Esophagus muscularis mucosa (tissue), 4 donors: ENCODE data around the gene ICE2. TPM values are rescaled to one million over a fixed set of nuclear protein-coding genes. Genes with fewer than 3 reads are reported as not detected.

Experiments
- DNase-seq: peaks from one replicate; pipeline ENCODE4 v3.0.0-alpha.2; 2017; ENCODE audit errors: extremely low spot score
- H3K27ac ChIP-seq, 4 donors: fragments of 200-600 bp; sonication (generic); replicated peaks in 1 of 4; 1 replicate in 3 of 4; 2 replicates in 1 of 4; pipeline ENCODE4 v1.5.1; 2016 to 2019; ENCODE audit warnings: mild to moderate bottlenecking in 1 of 4
- H3K27me3 ChIP-seq, 4 donors: fragments of 200-600 bp; sonication (generic); one replicate each; pipeline versions ENCODE4 v1.5.1 to v1.6.0; 2016 to 2019
- H3K36me3 ChIP-seq, 4 donors: fragments of 200-600 bp; sonication (generic); one replicate each; pipeline ENCODE4 v1.5.1; 2016 to 2019
- H3K4me1 ChIP-seq, 4 donors: fragments of 200-600 bp; sonication (generic); one replicate each; pipeline ENCODE4 v1.5.1; 2016 to 2019
- H3K4me3 ChIP-seq, 4 donors: fragments of 200-600 bp; sonication (generic); 1 replicate in 2 of 4; 2 replicates in 2 of 4; pipeline ENCODE4 v1.5.1; 2016 to 2019; ENCODE audit warnings: mild to moderate bottlenecking in 4 of 4, moderate library complexity in 1 of 4
- H3K9me3 ChIP-seq, 4 donors: fragments of 200-600 bp; sonication (generic); 1 replicate in 3 of 4; 2 replicates in 1 of 4; pipeline ENCODE4 v1.5.1; 2016 to 2019
- EP300 ChIP-seq: sonication (generic); formaldehyde crosslinking; IDR thresholded peaks from one replicate; pipeline ENCODE4 v1.6.1; 2017; ENCODE audit warnings: antibody characterized with exemption
- POLR2A ChIP-seq: fragments of 450-650 bp; IDR thresholded peaks from one replicate; pipeline ENCODE4 v1.6.1; 2017; ENCODE audit warnings: antibody characterized with exemption, moderate library complexity, mild to moderate bottlenecking, low read depth
- POLR2AphosphoS5 ChIP-seq, 2 donors: sonication (generic); formaldehyde crosslinking; IDR thresholded peaks; one replicate each; pipeline ENCODE4 v1.6.1; 2017; ENCODE audit warnings: antibody characterized with exemption in 2 of 2
- WGBS: methylation state at CpG from one replicate; pipeline ENCODE4 v1.1.5; 2018; 5-methylcytosine and 5-hydroxymethylcytosine counted together
- intact Hi-C: fragments of 100-400 bp; cut with DNase I; formaldehyde crosslinking; loops from one replicate; pipeline ENCODE4 v1.15.1; 2023
- total RNA-seq, 4 donors: library from RNA; depleted of rRNA; stranded (reverse); fragments of >200 nt; gene quantifications; one replicate each; pipeline versions ENCODE4 v1.1.0 to v1.2.1, GENCODE V29; 2016
- TF ChIP-seq, protein P1 (sequence below), 3 experiments: fragments of 200-600 bp in 2 of 3; fragments of 450-650 bp in 1 of 3; sonication (generic) in 2 of 3; IDR thresholded peaks; one replicate each; pipeline ENCODE4 v1.5.1; 2017 to 2019; ENCODE audit warnings: antibody characterized with exemption in 3 of 3, mild to moderate bottlenecking in 2 of 3, moderate library complexity in 1 of 3

Gene ICE2
- total RNA-seq, 4 donors from 2014 or later, result 17.4 to 30.4 (median 21.3) TPM

GRCh38 chr15:60426870-60427508 lies 52.0 kb downstream of the ICE2 start:
- Histone ChIP-seq H3K9me3 (no peaks in the 10 kb centered on the region), H3K36me3 (peaks cover 0 to 38% (median 19%) of the 10 kb centered on the region in 4 donors), H3K4me3 (peak overlapping the region in 1 of 4 donors; percentile 0), H3K27ac (peak overlapping the region; percentile 42 to 56 (median 50)), H3K4me1 (peaks cover 0 to 38% (median 28%) of the 10 kb centered on the region in 4 donors), H3K27me3 (no peaks in the 10 kb centered on the region)
- peak in 1 of 2 donors; percentile 24 for TF ChIP-seq POLR2AphosphoS5 (IDR thresholded peaks at IDR 0.05)
- no peak for TF ChIP-seq POLR2A
- TF ChIP-seq EP300, result no peak
- TF ChIP-seq, protein P1, sequence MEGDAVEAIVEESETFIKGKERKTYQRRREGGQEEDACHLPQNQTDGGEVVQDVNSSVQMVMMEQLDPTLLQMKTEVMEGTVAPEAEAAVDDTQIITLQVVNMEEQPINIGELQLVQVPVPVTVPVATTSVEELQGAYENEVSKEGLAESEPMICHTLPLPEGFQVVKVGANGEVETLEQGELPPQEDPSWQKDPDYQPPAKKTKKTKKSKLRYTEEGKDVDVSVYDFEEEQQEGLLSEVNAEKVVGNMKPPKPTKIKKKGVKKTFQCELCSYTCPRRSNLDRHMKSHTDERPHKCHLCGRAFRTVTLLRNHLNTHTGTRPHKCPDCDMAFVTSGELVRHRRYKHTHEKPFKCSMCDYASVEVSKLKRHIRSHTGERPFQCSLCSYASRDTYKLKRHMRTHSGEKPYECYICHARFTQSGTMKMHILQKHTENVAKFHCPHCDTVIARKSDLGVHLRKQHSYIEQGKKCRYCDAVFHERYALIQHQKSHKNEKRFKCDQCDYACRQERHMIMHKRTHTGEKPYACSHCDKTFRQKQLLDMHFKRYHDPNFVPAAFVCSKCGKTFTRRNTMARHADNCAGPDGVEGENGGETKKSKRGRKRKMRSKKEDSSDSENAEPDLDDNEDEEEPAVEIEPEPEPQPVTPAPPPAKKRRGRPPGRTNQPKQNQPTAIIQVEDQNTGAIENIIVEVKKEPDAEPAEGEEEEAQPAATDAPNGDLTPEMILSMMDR (IDR thresholded peaks at IDR 0.05), result no peak
- DNase-seq, result no peak
- 30% methylated on average over 2 of the region's 2 CpGs for WGBS
- intact Hi-C loops, result no loop called here

DNA sequence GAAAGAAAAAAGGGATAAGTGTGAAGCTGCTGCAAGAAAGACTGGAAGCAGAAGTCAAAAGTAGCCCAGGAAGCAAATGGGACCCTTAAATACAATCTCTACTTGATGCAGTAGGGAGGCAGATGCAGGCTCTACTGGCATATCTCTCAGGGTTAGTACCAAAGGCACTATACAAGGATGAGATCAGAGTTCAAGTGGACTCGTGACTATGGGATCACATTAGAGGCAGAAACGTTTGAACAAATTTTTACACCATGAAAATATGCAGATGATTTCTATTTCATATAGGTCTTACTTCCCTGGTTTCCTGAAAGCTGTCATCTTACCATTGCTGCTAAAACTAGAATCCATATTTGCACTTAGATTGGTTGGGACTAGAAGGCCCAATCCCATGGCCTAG lies 53.5 kb downstream of the ICE2 start:
- TF ChIP-seq EP300, result no peak
- TF ChIP-seq POLR2A, result no peak
- no peak for TF ChIP-seq POLR2AphosphoS5 (IDR thresholded peaks at IDR 0.05)
- TF ChIP-seq, protein P1 (IDR thresholded peaks at IDR 0.05), result no peak
- WGBS, result 88% methylated on average over 2 of the region's 2 CpGs
- H3K27ac ChIP-seq, result no peak overlapping the region
- peaks cover 0 to 39% (median 28%) of the 10 kb centered on the region in 4 donors for H3K4me1 ChIP-seq
- H3K27me3 ChIP-seq, result no peaks in the 10 kb centered on the region
- peaks cover 0 to 29% (median 12%) of the 10 kb centered on the region in 4 donors for H3K36me3 ChIP-seq
- intact Hi-C loops, result no loop called here
- no peaks in the 10 kb centered on the region for H3K9me3 ChIP-seq
- DNase-seq, result no peak
- no peak overlapping the region for H3K4me3 ChIP-seq

DNA sequence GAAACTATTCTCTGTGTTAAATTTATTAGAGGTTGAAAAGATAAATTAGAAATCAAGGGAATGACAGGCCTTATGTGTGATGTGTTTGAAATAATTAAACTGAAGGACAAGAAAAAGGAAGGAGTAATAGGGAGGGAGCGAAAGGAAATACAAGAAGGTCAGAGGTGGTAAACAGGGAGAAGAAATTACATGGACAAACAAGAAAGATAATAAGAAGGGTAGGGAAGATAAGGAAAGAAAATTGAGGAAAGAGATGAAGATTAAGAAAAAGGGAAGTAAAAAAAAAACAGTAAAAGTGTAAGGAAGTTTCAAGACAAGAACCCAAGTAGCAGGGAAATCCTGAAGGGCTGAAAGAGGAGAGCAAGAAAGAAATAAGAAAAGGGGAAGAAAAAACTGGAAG lies 54.9 kb downstream of the ICE2 start:
- TF ChIP-seq POLR2AphosphoS5 (IDR thresholded peaks at IDR 0.05), result no peak
- TF ChIP-seq, protein P1 (IDR thresholded peaks at IDR 0.05), result no peak
- TF ChIP-seq POLR2A, result no peak
- no peak for TF ChIP-seq EP300

DNA sequence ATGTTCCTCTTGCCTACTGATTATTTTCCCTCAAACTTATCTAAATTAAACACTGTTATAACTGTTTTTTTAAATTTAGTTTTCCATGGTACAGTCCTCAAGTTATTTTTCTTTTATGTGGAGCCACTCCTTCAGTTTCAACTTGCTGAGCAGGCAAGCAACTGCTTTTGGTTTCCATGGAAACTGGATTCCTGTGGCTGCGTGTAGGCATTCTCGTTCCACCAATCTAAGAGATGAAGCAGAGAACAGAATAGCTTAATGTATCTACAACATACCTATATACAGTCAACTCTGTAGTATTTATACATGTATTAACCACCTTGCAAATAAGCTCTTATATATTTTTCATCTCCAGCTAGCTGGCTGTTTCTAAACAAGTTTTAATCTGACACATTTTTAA lies 55.4 kb downstream of the ICE2 start:
- intact Hi-C loops, result no loop called here
- no peak for DNase-seq
- TF ChIP-seq POLR2AphosphoS5 (IDR thresholded peaks at IDR 0.05) (no peak), EP300 (no peak), POLR2A (no peak)
- TF ChIP-seq, protein P1 (IDR thresholded peaks at IDR 0.05), result no peak
- H3K27me3 ChIP-seq, result no peaks in the 10 kb centered on the region
- no peak overlapping the region for H3K4me3 ChIP-seq
- no peaks in the 10 kb centered on the region for H3K9me3 ChIP-seq
- 47% methylated on average over 2 of the region's 2 CpGs for WGBS
- H3K27ac ChIP-seq, result no peak overlapping the region
- H3K36me3 ChIP-seq, result peaks cover 0 to 15% (median 8%) of the 10 kb centered on the region in 4 donors
- peaks cover 0 to 39% (median 28%) of the 10 kb centered on the region in 4 donors for H3K4me1 ChIP-seq

More for the DNA sequence above, 54.9 kb downstream of the ICE2 start:
- Histone ChIP-seq H3K4me1 (peaks cover 0 to 39% (median 28%) of the 10 kb centered on the region in 4 donors), H3K9me3 (no peaks in the 10 kb centered on the region), H3K27me3 (no peaks in the 10 kb centered on the region), H3K36me3 (peaks cover 0 to 15% (median 10%) of the 10 kb centered on the region in 4 donors), H3K27ac (no peak overlapping the region), H3K4me3 (no peak overlapping the region)
- WGBS, result 95% methylated on average over 1 of the region's 1 CpG
- intact Hi-C loops, result no loop called here
- no peak for DNase-seq
